ENCODE data around the gene EFNB3. TPM values are rescaled to one million over a fixed set of nuclear protein-coding genes. Genes with fewer than 3 reads are reported as not detected.
A peak's percentile ranks its signal among the peaks of the same experiment; 100 is the strongest.

Gene EFNB3
- polyA plus RNA-seq, 1 donor from 2014 or later, result not detected

GRCh38 chr17:7755095-7755890 lies 50.3 kb downstream of the EFNB3 start:
- no peaks in the 10 kb centered on the region for H3K4me1 Mint-ChIP-seq
- H3K9me3 Mint-ChIP-seq, result peaks cover 0 to 2% (median 1%) of the 10 kb centered on the region in 3 donors
- H3K27ac Mint-ChIP-seq, result peak overlapping the region in 1 of 3 donors; percentile 16
- peaks cover 8% of the 10 kb centered on the region for H3K27me3 Mint-ChIP-seq
- no peak overlapping the region for H3K4me3 Mint-ChIP-seq
- H3K36me3 Mint-ChIP-seq, result peaks cover 1% of the 10 kb centered on the region

- Mint-ChIP-seq H3K36me3 (no peaks in the 10 kb centered on the region), H3K4me1 (no peaks in the 10 kb centered on the region), H3K27me3 (peaks cover 7% of the 10 kb centered on the region), H3K27ac (no peak overlapping the region), H3K9me3 (no peaks in the 10 kb centered on the region), H3K4me3 (no peak overlapping the region)
These were observed 52.0 kb downstream of the EFNB3 start for GRCh38 chr17:7756968-7757367.

Other genes with a start within 250 kb of the EFNB3 start
- gene ZBTB4, start 225.6 kb upstream of the EFNB3 start, polyA plus RNA-seq, result 15.9 TPM
- not detected for gene SLC35G6, start 223.8 kb upstream of the EFNB3 start, polyA plus RNA-seq
- gene POLR2A, start 220.8 kb upstream of the EFNB3 start, polyA plus RNA-seq, result 55.7 TPM
- gene TNFSF12, start 156.1 kb upstream of the EFNB3 start, polyA plus RNA-seq, result 45.1 TPM
- 5.1 TPM for gene TNFSF13, start 146.5 kb upstream of the EFNB3 start, polyA plus RNA-seq
- gene SENP3, start 143.3 kb upstream of the EFNB3 start, polyA plus RNA-seq, result 19.0 TPM
- 26.9 TPM for gene CD68, start 125.6 kb upstream of the EFNB3 start, polyA plus RNA-seq
- 37.9 TPM for gene MPDU1, start 121.3 kb upstream of the EFNB3 start, polyA plus RNA-seq
- gene SOX15, start 115.1 kb upstream of the EFNB3 start, polyA plus RNA-seq, result not detected
- 20.0 TPM for gene FXR2, start 90.3 kb upstream of the EFNB3 start, polyA plus RNA-seq
- 37.7 TPM for gene SAT2, start 77.4 kb upstream of the EFNB3 start, polyA plus RNA-seq
- gene SHBG, start 75.1 kb upstream of the EFNB3 start, polyA plus RNA-seq, result not detected
- gene ATP1B2, start 54.3 kb upstream of the EFNB3 start, polyA plus RNA-seq, result not detected
- 55.0 TPM for gene TP53, start 17.7 kb upstream of the EFNB3 start, polyA plus RNA-seq
- 15.3 TPM for gene WRAP53, start 16.7 kb upstream of the EFNB3 start, polyA plus RNA-seq
- not detected for gene DNAH2, start 12.5 kb downstream of the EFNB3 start, polyA plus RNA-seq
- gene KDM6B, start 129.0 kb downstream of the EFNB3 start, polyA plus RNA-seq, result 1.9 TPM
- not detected for gene TMEM88, start 149.9 kb downstream of the EFNB3 start, polyA plus RNA-seq
- gene NAA38, start 152.4 kb downstream of the EFNB3 start, polyA plus RNA-seq, result 170 TPM
- 8.0 TPM for gene CYB5D1, start 152.8 kb downstream of the EFNB3 start, polyA plus RNA-seq
- gene CHD3, start 183.6 kb downstream of the EFNB3 start, polyA plus RNA-seq, result 2.4 TPM
- gene RNF227, start 211.1 kb downstream of the EFNB3 start, polyA plus RNA-seq, result 3.1 TPM
- gene KCNAB3, start 224.7 kb downstream of the EFNB3 start, polyA plus RNA-seq, result 0.51 TPM
- 220 TPM for gene TRAPPC1, start 226.7 kb downstream of the EFNB3 start, polyA plus RNA-seq
- gene CNTROB, start 227.0 kb downstream of the EFNB3 start, polyA plus RNA-seq, result 11.0 TPM

All from IgD-negative memory B cell (primary cell).